HepG2 (cell line): ENCODE results near the gene ASXL1. TPM values are rescaled to one million over a fixed set of nuclear protein-coding genes. Genes with fewer than 3 reads are reported as not detected.

Source experiments
- CREBL2 ChIP-seq: sonication (generic); formaldehyde crosslinking; IDR thresholded peaks from 2 replicates; pipeline ENCODE4 v1.8.1; 2023; ENCODE audit warnings: missing genetic modification reagents, mild to moderate bottlenecking, borderline replicate concordance
- FOXK2 ChIP-seq: fragments of 450-650 bp; IDR thresholded peaks from 2 replicates; pipeline ENCODE4 v1.6.1; 2016
- JUNB ChIP-seq: sonication (generic); formaldehyde crosslinking; IDR thresholded peaks from 2 replicates; pipeline ENCODE4 v1.8.0; 2022; ENCODE audit warnings: missing genetic modification reagents, mild to moderate bottlenecking, borderline replicate concordance
- PAXIP1 ChIP-seq: sonication (generic); formaldehyde crosslinking; conservative IDR thresholded peaks from 2 replicates; pipeline ENCODE4 v1.4.0; 2020; ENCODE audit warnings: mild to moderate bottlenecking, missing genetic modification reagents, moderate library complexity
- RBFOX2 ChIP-seq: fragments of 200-400 bp; formaldehyde crosslinking; IDR thresholded peaks from 2 replicates; pipeline ENCODE4 v1.6.1; 2017; ENCODE audit warnings: low read depth, mild to moderate bottlenecking, low read length
- RFX3 ChIP-seq: IDR thresholded peaks from 2 replicates; pipeline ENCODE4 v1.6.1; 2016; ENCODE audit warnings: missing biosample characterization, missing genetic modification reagents
- ZBTB2 ChIP-seq: sonication (generic); formaldehyde crosslinking; IDR thresholded peaks from 2 replicates; pipeline ENCODE4 v1.8.0; 2022; ENCODE audit warnings: low read depth, missing genetic modification reagents
- ZBTB33 ChIP-seq: sonication (generic); formaldehyde crosslinking; IDR thresholded peaks from 2 replicates; pipeline ENCODE4 v1.4.0; 2020; ENCODE audit warnings: missing genetic modification reagents
- ZBTB4 ChIP-seq: sonication (generic); formaldehyde crosslinking; IDR thresholded peaks from 2 replicates; pipeline ENCODE4 v1.4.0; 2020; ENCODE audit warnings: missing genetic modification reagents, mild to moderate bottlenecking, borderline replicate concordance
- ZNF101 ChIP-seq: sonication (generic); formaldehyde crosslinking; IDR thresholded peaks from 2 replicates; pipeline ENCODE4 v1.4.0; 2020; ENCODE audit warnings: mild to moderate bottlenecking, low read depth, missing genetic modification reagents, borderline replicate concordance
- ZNF33A ChIP-seq: sonication (generic); formaldehyde crosslinking; IDR thresholded peaks from 2 replicates; pipeline ENCODE4 v1.5.1; 2020; ENCODE audit warnings: missing genetic modification reagents, mild to moderate bottlenecking, moderate library complexity, borderline replicate concordance
- ZNF432 ChIP-seq: sonication (generic); formaldehyde crosslinking; IDR thresholded peaks from 2 replicates; pipeline ENCODE4 v1.5.0; 2020; ENCODE audit warnings: missing genetic modification reagents, mild to moderate bottlenecking, borderline replicate concordance
- ZNF577 ChIP-seq: sonication (generic); formaldehyde crosslinking; IDR thresholded peaks from 2 replicates; pipeline ENCODE4 v1.4.0; 2020; ENCODE audit warnings: mild to moderate bottlenecking, low read depth, missing genetic modification reagents, borderline replicate concordance
- ZNF580 ChIP-seq: IDR thresholded peaks from 2 replicates; pipeline ENCODE4 v1.6.1; 2016; ENCODE audit warnings: low read depth, borderline replicate concordance
- ZSCAN30 ChIP-seq: sonication (generic); formaldehyde crosslinking; IDR thresholded peaks from 2 replicates; pipeline ENCODE4 v1.5.0; 2020; ENCODE audit warnings: mild to moderate bottlenecking, missing genetic modification reagents
- ZSCAN5A ChIP-seq: sonication (generic); formaldehyde crosslinking; IDR thresholded peaks from 2 replicates; pipeline ENCODE4 v1.8.0; 2022; ENCODE audit warnings: mild to moderate bottlenecking, missing genetic modification reagents, borderline replicate concordance
- polyA plus RNA-seq, 8 experiments: library from polyadenylated mRNA; depleted of rRNA in 3 of 8; stranded (reverse) in 7 of 8; unstranded in 1 of 8; fragments of >200 nt; fragmentation: Illumina TruSeq in 4 of 8; extraction: Trizol in 4 of 8; gene quantifications; 2 replicates each; pipeline versions ENCODE4 v1.2.1 to v1.2.3, GENCODE V29; 2011 to 2016; ENCODE audit warnings: low read depth in 4 of 8, missing spikeins in 1 of 8, mixed read lengths in 1 of 8; ENCODE audit not compliant: insufficient read depth in 1 of 8
- total RNA-seq, 5 experiments: library from RNA; depleted of rRNA; stranded (reverse); fragments of >200 nt; fragmentation: Illumina TruSeq; extraction: Trizol; gene quantifications; 2 replicates each; pipeline ENCODE4 v1.2.3, GENCODE V29; 2016; ENCODE audit warnings: low read depth in 1 of 5

Gene ASXL1
- total and polyA plus RNA-seq, 2 of the 13 experiments (the other 11 are each of a cell fraction or from before 2014, with no cell fraction given): 62.1 to 74.8 TPM

GRCh38 chr20:32338665-32339064 lies 19.5 kb upstream of the ASXL1 start (continued):
- TF ChIP-seq PAXIP1 (CRISPR knock-in tag) (no peak; the same call in 1 of the 2 replicates), ZNF432 (no peak), ZBTB4 (CRISPR knock-in tag) (0 out of 2 replicates have a peak, but pooled peaks have one; percentile 19), ZSCAN5A (CRISPR knock-in tag) (no peak), FOXK2 (no peak), CREBL2 (CRISPR knock-in tag) (no peak), JUNB (CRISPR knock-in tag) (no peak), ZNF577 (CRISPR knock-in tag) (no peak), ZNF33A (CRISPR knock-in tag) (no peak), ZBTB33 (CRISPR knock-in tag) (peak; percentile 42; the same call in 1 of the 2 replicates), ZBTB2 (no peak), ZNF101 (no peak), RBFOX2 (no peak), ZNF580 (no peak), RFX3 (CRISPR knock-in tag) (no peak), ZSCAN30 (CRISPR knock-in tag) (no peak)
